Measurements from ENCODE around the gene TOP2A. TPM values are rescaled to one million over a fixed set of nuclear protein-coding genes. Genes with fewer than 3 reads are reported as not detected.
A peak's percentile ranks its signal among the peaks of the same experiment; 100 is the strongest.

TOP2A gene
- total RNA-seq, 1 donor = 14.5 TPM

GRCh38 chr17:40358323-40359038 is 59.2 kb downstream of the TOP2A start:
- Histone ChIP-seq H4K20me1 (ENCODE audit: insufficient read depth, low read length) (peaks cover 11% of the 10 kb centered on the region), H3K9me3 (ENCODE audit: low read depth, low read length) (no peaks in the 10 kb centered on the region), H3K4me3 (ENCODE audit: insufficient read depth, low read length) (peak overlapping the region; percentile 62), H2AFZ (ENCODE audit: low read length) (peak overlapping the region; percentile 67), H3K4me2 (ENCODE audit: insufficient read depth, low read length) (peak overlapping the region; percentile 79), H3K79me2 (ENCODE audit: insufficient read depth, low read length) (peaks cover 3% of the 10 kb centered on the region), H3K27me3 (ENCODE audit: insufficient read depth, low read length) (no peaks in the 10 kb centered on the region), H3K4me1 (ENCODE audit: insufficient read depth, low read length) (peaks cover 9% of the 10 kb centered on the region), H3K27ac (ENCODE audit: low read depth, low read length) (peak overlapping the region; percentile 73), H3K36me3 (ENCODE audit: insufficient read depth, low read length) (peaks cover 11% of the 10 kb centered on the region)
- DNase-seq (ENCODE audit: insufficient read length, low spot score, missing footprints) = peak; percentile 100
- TF ChIP-seq, protein P1, sequence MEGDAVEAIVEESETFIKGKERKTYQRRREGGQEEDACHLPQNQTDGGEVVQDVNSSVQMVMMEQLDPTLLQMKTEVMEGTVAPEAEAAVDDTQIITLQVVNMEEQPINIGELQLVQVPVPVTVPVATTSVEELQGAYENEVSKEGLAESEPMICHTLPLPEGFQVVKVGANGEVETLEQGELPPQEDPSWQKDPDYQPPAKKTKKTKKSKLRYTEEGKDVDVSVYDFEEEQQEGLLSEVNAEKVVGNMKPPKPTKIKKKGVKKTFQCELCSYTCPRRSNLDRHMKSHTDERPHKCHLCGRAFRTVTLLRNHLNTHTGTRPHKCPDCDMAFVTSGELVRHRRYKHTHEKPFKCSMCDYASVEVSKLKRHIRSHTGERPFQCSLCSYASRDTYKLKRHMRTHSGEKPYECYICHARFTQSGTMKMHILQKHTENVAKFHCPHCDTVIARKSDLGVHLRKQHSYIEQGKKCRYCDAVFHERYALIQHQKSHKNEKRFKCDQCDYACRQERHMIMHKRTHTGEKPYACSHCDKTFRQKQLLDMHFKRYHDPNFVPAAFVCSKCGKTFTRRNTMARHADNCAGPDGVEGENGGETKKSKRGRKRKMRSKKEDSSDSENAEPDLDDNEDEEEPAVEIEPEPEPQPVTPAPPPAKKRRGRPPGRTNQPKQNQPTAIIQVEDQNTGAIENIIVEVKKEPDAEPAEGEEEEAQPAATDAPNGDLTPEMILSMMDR (IDR thresholded peaks at IDR 0.05; ENCODE audit: extremely low read depth, low read depth, low read length) = peak; percentile 97

- H4K20me1 ChIP-seq (ENCODE audit: insufficient read depth, low read length) = peaks cover 20% of the 10 kb centered on the region
- H3K27ac ChIP-seq (ENCODE audit: low read depth, low read length) = no peak overlapping the region
- TF ChIP-seq, protein P1 (IDR thresholded peaks at IDR 0.05; ENCODE audit: extremely low read depth, low read depth, low read length) = no peak
- no peaks in the 10 kb centered on the region for H3K27me3 ChIP-seq (ENCODE audit: insufficient read depth, low read length)
- peak; percentile 73 for DNase-seq (ENCODE audit: insufficient read length, low spot score, missing footprints)
- H3K4me2 ChIP-seq (ENCODE audit: insufficient read depth, low read length) = no peak overlapping the region
- H3K4me1 ChIP-seq (ENCODE audit: insufficient read depth, low read length) = peaks cover 5% of the 10 kb centered on the region
- peaks cover 20% of the 10 kb centered on the region for H3K36me3 ChIP-seq (ENCODE audit: insufficient read depth, low read length)
- H2AFZ ChIP-seq (ENCODE audit: low read length) = no peak overlapping the region
- H3K79me2 ChIP-seq (ENCODE audit: insufficient read depth, low read length) = peaks cover 7% of the 10 kb centered on the region
- H3K4me3 ChIP-seq (ENCODE audit: insufficient read depth, low read length) = no peak overlapping the region
- H3K9me3 ChIP-seq (ENCODE audit: low read depth, low read length) = no peaks in the 10 kb centered on the region
These were observed 60.5 kb downstream of the TOP2A start for GRCh38 chr17:40356990-40357881.

DNA sequence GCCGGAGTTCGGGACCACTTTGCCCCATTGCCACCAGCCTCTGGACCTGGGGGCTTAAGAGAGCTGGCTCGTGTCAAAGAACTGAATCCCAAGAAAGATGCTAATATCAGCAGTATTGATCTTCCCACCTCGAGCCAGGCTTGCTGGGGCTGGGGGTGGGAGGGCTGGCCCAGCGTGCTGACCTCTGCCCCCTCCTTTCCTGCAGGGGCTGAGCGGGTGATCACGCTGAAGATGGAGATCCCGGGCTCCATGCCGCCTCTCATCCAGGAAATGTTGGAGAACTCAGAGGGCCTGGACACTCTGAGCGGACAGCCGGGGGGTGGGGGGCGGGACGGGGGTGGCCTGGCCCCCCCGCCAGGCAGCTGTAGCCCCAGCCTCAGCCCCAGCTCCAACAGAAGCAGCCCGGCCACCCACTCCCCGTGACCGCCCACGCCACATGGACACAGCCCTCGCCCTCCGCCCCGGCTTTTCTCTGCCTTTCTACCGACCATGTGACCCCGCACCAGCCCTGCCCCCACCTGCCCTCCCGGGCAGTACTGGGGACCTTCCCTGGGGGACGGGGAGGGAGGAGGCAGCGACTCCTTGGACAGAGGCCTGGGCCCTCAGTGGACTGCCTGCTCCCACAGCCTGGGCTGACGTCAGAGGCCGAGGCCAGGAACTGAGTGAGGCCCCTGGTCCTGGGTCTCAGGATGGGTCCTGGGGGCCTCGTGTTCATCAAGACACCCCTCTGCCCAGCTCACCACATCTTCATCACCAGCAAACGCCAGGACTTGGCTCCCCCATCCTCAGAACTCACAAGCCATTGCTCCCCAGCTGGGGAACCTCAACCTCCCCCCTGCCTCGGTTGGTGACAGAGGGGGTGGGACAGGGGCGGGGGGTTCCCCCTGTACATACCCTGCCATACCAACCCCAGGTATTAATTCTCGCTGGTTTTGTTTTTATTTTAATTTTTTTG is 61.6 kb downstream of the TOP2A start:
- Histone ChIP-seq H3K4me2 (ENCODE audit: insufficient read depth, low read length) (no peak overlapping the region), H3K4me3 (ENCODE audit: insufficient read depth, low read length) (no peak overlapping the region), H3K79me2 (ENCODE audit: insufficient read depth, low read length) (peaks cover 12% of the 10 kb centered on the region), H3K9me3 (ENCODE audit: low read depth, low read length) (no peaks in the 10 kb centered on the region), H3K36me3 (ENCODE audit: insufficient read depth, low read length) (peaks cover 26% of the 10 kb centered on the region), H4K20me1 (ENCODE audit: insufficient read depth, low read length) (peaks cover 28% of the 10 kb centered on the region), H3K27ac (ENCODE audit: low read depth, low read length) (no peak overlapping the region), H3K27me3 (ENCODE audit: insufficient read depth, low read length) (no peaks in the 10 kb centered on the region), H3K4me1 (ENCODE audit: insufficient read depth, low read length) (peaks cover 5% of the 10 kb centered on the region), H2AFZ (ENCODE audit: low read length) (no peak overlapping the region)
- TF ChIP-seq, protein P1 (IDR thresholded peaks at IDR 0.05; ENCODE audit: extremely low read depth, low read depth, low read length) = no peak
- DNase-seq (ENCODE audit: insufficient read length, low spot score, missing footprints) = peak; percentile 49

All from osteoblast (primary cell).